Keratinocyte (primary cell): Measurements from ENCODE around the gene E4F1.

Experiments
- CTCF ChIP-seq, 3 experiments: IDR thresholded peaks in 1 of 3; conservative IDR thresholded peaks in 1 of 3; optimal IDR thresholded peaks in 1 of 3; 2 replicates in 2 of 3; 3 replicates in 1 of 3; pipeline versions ENCODE3 to v1.5.1; 2011; ENCODE audit warnings: low read length in 3 of 3, mild to moderate bottlenecking in 3 of 3, moderate library complexity in 2 of 3, control low read depth in 1 of 3, inconsistent platforms in 1 of 3; ENCODE audit not compliant: insufficient read depth in 2 of 3; ENCODE audit errors: extremely low read depth in 1 of 3
- EZH2 ChIP-seq: IDR thresholded peaks from one replicate; pipeline ENCODE4 v1.6.1; 2012; ENCODE audit warnings: inconsistent platforms, mild to moderate bottlenecking, low read length, moderate library complexity

- TF ChIP-seq CTCF (optimal IDR thresholded peaks at IDR 0.05 in 1 of 3, IDR thresholded peaks at IDR 0.05 in 1 of 3, conservative IDR thresholded peaks at IDR 0.05 in 1 of 3; ENCODE audit: extremely low read depth in 1 of 3, insufficient read depth in 2 of 3, low read length in 3 of 3) (no peak), EZH2 (no peak)
These were observed 9.3 kb upstream of the E4F1 start for GRCh38 chr16:2213817-2214718.
